GM12878 (cell line): Measurements from ENCODE around the gene HNRNPR. TPM values are rescaled to one million over a fixed set of nuclear protein-coding genes. Genes with fewer than 3 reads are reported as not detected.
A peak's percentile ranks its signal among the peaks of the same experiment; 100 is the strongest.

ENCODE experiments used
- ATF7 ChIP-seq: fragments of 450-650 bp; IDR thresholded peaks from 2 replicates; pipeline ENCODE4 v1.6.1; 2016; ENCODE audit warnings: low read depth, mild to moderate bottlenecking
- BCL11A ChIP-seq: IDR thresholded peaks from 2 replicates; pipeline ENCODE4 v1.6.1; 2011; ENCODE audit warnings: low read depth, low read length
- BRCA1 ChIP-seq: IDR thresholded peaks from 2 replicates; pipeline ENCODE4 v1.6.1; 2011; ENCODE audit warnings: low read depth, low read length, improper control_type of control experiment
- ELK1 ChIP-seq: IDR thresholded peaks from 2 replicates; pipeline ENCODE4 v1.6.1; 2012; ENCODE audit warnings: low read depth, low read length, improper control_type of control experiment
- ESRRA ChIP-seq: IDR thresholded peaks from 2 replicates; pipeline ENCODE4 v1.6.1; 2012; ENCODE audit warnings: mild to moderate bottlenecking, low read length, improper control_type of control experiment
- GABPA ChIP-seq: IDR thresholded peaks from 2 replicates; pipeline ENCODE4 v1.6.1; 2014; ENCODE audit warnings: antibody characterized with exemption, low read depth, mild to moderate bottlenecking, inconsistent platforms
- HSF1 ChIP-seq: fragments of 150-350 bp; IDR thresholded peaks from 2 replicates; pipeline ENCODE4 v1.6.1; 2014; ENCODE audit warnings: mild to moderate bottlenecking, low read depth, low read length
- MYB ChIP-seq: fragments of 150-350 bp; IDR thresholded peaks from 2 replicates; pipeline ENCODE4 v1.6.1; 2014; ENCODE audit warnings: mild to moderate bottlenecking, low read depth, low read length, borderline replicate concordance
- MYC ChIP-seq: IDR thresholded peaks from 2 replicates; pipeline ENCODE4 v1.6.1; 2011; ENCODE audit warnings: mild to moderate bottlenecking, low read length, moderate library complexity, inconsistent platforms; ENCODE audit not compliant: insufficient read depth, insufficient replicate concordance, insufficient read length, severe bottlenecking
- NFIC ChIP-seq: IDR thresholded peaks from 2 replicates; pipeline ENCODE4 v1.6.1; 2012; ENCODE audit warnings: low read depth, mild to moderate bottlenecking, inconsistent platforms, low read length, moderate library complexity
- NFXL1 ChIP-seq: fragments of 450-650 bp; IDR thresholded peaks from 2 replicates; pipeline ENCODE4 v1.6.1; 2017; ENCODE audit warnings: antibody characterized with exemption, mild to moderate bottlenecking, borderline replicate concordance
- NFYB ChIP-seq: IDR thresholded peaks from 2 replicates; pipeline ENCODE4 v1.6.1; 2011; ENCODE audit warnings: low read depth, mild to moderate bottlenecking, low read length, improper control_type of control experiment, moderate library complexity; ENCODE audit not compliant: insufficient read depth
- POLR2A ChIP-seq: IDR thresholded peaks from 2 replicates; pipeline ENCODE4 v1.6.1; 2011; ENCODE audit warnings: low read depth, mild to moderate bottlenecking, low read length
- RFX5 ChIP-seq: IDR thresholded peaks from 2 replicates; pipeline ENCODE4 v1.6.1; 2011; ENCODE audit warnings: low read depth, low read length, improper control_type of control experiment
- SKIL ChIP-seq: fragments of 450-650 bp; IDR thresholded peaks from 2 replicates; pipeline ENCODE4 v1.6.1; 2017; ENCODE audit warnings: mild to moderate bottlenecking, low read depth, inconsistent platforms; ENCODE audit not compliant: poor library complexity, severe bottlenecking
- SPI1 ChIP-seq: IDR thresholded peaks from 2 replicates; pipeline ENCODE4 v1.6.1; 2011; ENCODE audit warnings: low read depth, mild to moderate bottlenecking, low read length, moderate library complexity, borderline replicate concordance; ENCODE audit not compliant: insufficient read depth
- YBX1 ChIP-seq: fragments of 450-650 bp; IDR thresholded peaks from 2 replicates; pipeline ENCODE4 v1.6.1; 2016; ENCODE audit warnings: antibody characterized with exemption
- ZBED1 ChIP-seq: IDR thresholded peaks from 2 replicates; pipeline ENCODE4 v1.6.1; 2016; ENCODE audit warnings: borderline replicate concordance
- ZBTB40 ChIP-seq: fragments of 450-650 bp; IDR thresholded peaks from 2 replicates; pipeline ENCODE4 v1.6.1; 2016; ENCODE audit warnings: mild to moderate bottlenecking, moderate library complexity, borderline replicate concordance
- ZNF622 ChIP-seq: fragments of 450-650 bp; IDR thresholded peaks from 2 replicates; pipeline ENCODE4 v1.6.1; 2017; ENCODE audit warnings: mild to moderate bottlenecking, inconsistent platforms
- polyA plus RNA-seq, 11 experiments: library from polyadenylated mRNA; depleted of rRNA in 4 of 11; unstranded in 6 of 11; stranded (reverse) in 5 of 11; fragments of >200 nt; fragmentation: Nextera tagmentation in 4 of 11; fragmentation: Illumina TruSeq in 1 of 11; extraction: Ambion mirVana in 4 of 11; extraction: Trizol in 1 of 11; gene quantifications; 1 replicate in 1 of 11; 2 replicates in 10 of 11; pipeline versions ENCODE4 v1.2.1 to v1.2.3, GENCODE V29; 2011 to 2016; ENCODE audit warnings: inconsistent platforms in 2 of 11, missing spikeins in 2 of 11, low read depth in 1 of 11
- total RNA-seq, 4 experiments: library from RNA; depleted of rRNA in 3 of 4; stranded (reverse); fragments of >200 nt in 3 of 4; fragmentation: Illumina TruSeq in 1 of 4; extraction: Trizol in 1 of 4; gene quantifications; 2 replicates each; pipeline versions ENCODE4 v1.2.1 to v1.2.3, GENCODE V29; 2013 to 2021

The HNRNPR gene
- total and polyA plus RNA-seq, 10 of the 15 experiments (the other 5 are each of a cell fraction or from before 2014, with no cell fraction given): 80.5 to 280 (median 218) TPM

GRCh38 chr1:23344111-23344986 is at the start of gene HNRNPR (continued):
- TF ChIP-seq MYC (peak; percentile 79), SKIL (peak; percentile 8), ZNF622 (no peak), BCL11A (no peak), ZBED1 (no peak), MYB (no peak), NFIC (no peak), SPI1 (0 out of 2 replicates have a peak, but pooled peaks have one; percentile 6), RFX5 (no peak), ATF7 (no peak), POLR2A (peak; percentile 91), YBX1 (no peak), GABPA (peak; percentile 67), BRCA1 (no peak), NFYB (peak; percentile 96), ESRRA (no peak; the same call in 1 of the 2 replicates), NFXL1 (no peak), ELK1 (no peak; the same call in 1 of the 2 replicates), ZBTB40 (peak; percentile 30; the same call in 1 of the 2 replicates), HSF1 (0 out of 2 replicates have a peak, but pooled peaks have one; percentile 33)
